K562 (cell line): Measurements from ENCODE around the gene SRGAP2B. TPM values are rescaled to one million over a fixed set of nuclear protein-coding genes. Genes with fewer than 3 reads are reported as not detected.
"Not testable (repeated sequence)": the region's sequence is repeated elsewhere in the genome, so short reads cannot be mapped to it uniquely, and the experiment has no call there.

Source experiments
- ATAC-seq: fragments of 200-7000 bp; cut with Tn5 transposase; 3 replicates; pipeline ENCODE4 v1.9.1; 2020; ENCODE audit warnings: moderate library complexity
- BruUV-seq: library from RNA; stranded (reverse); fragments of 400-500 nt; replicated peaks from 2 replicates; lab custom pipeline; 2021; lab: Mats Ljungman, UMichigan
- CTCF ChIA-PET: fragments of 300-600 bp; formaldehyde crosslinking; extraction: SDS; loops from one replicate; lab custom pipeline; 2021; ENCODE audit warnings: low intra/inter-chr PET ratio; lab: Yijun Ruan, JAX
- POLR2A ChIA-PET: fragments of 300-600, 350-650 bp; sonication (Branson Sonifier 250); formaldehyde crosslinking; extraction: SDS; loops from one replicate; lab custom pipeline; 2021; ENCODE audit warnings: antibody characterized with exemption, inconsistent platforms; lab: Yijun Ruan, JAX
- DNase-seq, 4 experiments: peaks; one replicate each; pipeline versions ENCODE4 v3.0.0 to v3.0.0-alpha.2; 2011 to 2018; ENCODE audit warnings: low spot score in 3 of 4, mixed read lengths in 3 of 4; ENCODE audit errors: extremely low read depth in 1 of 4
- FAIRE-seq: peaks from 2 replicates; lab custom pipeline; 2011; peaks lifted over from hg19 to GRCh38; lab: Jason Lieb, UNC
- H2AFZ ChIP-seq: 2 replicates; pipeline ENCODE4 v1.6.0; 2011; ENCODE audit warnings: low read depth, low read length, control low read depth, inconsistent platforms
- H3K27ac ChIP-seq: fragments of 200-600 bp; 3 replicates; pipeline ENCODE4 v1.8.0; 2011; ENCODE audit warnings: low read depth, mild to moderate bottlenecking, control low read depth, inconsistent platforms, low read length, moderate library complexity, mixed read lengths; ENCODE audit errors: extremely low read depth
- H3K27me3 ChIP-seq, 2 experiments: fragments of 300-600 bp in 1 of 2; 2 replicates in 1 of 2; 3 replicates in 1 of 2; pipeline versions ENCODE4 v1.6.0 to v1.8.0; 2011; ENCODE audit warnings: inconsistent platforms in 2 of 2, low read length in 2 of 2, mild to moderate bottlenecking in 1 of 2, mixed read lengths in 1 of 2, moderate library complexity in 1 of 2; ENCODE audit not compliant: control insufficient read depth in 2 of 2, insufficient read depth in 2 of 2
- H3K36me3 ChIP-seq: fragments of 300-600 bp; 3 replicates; pipeline ENCODE4 v1.8.0; 2011; ENCODE audit warnings: mild to moderate bottlenecking, low read length, inconsistent platforms; ENCODE audit not compliant: control insufficient read depth, insufficient read depth
- H3K4me1 ChIP-seq, 2 experiments: fragments of 200-600 bp in 1 of 2; replicated peaks in 1 of 2; 2 replicates in 1 of 2; 3 replicates in 1 of 2; pipeline versions ENCODE4 v1.5.1 to v1.8.0; 2011; ENCODE audit warnings: inconsistent platforms in 2 of 2, low read length in 2 of 2, mild to moderate bottlenecking in 1 of 2, mixed read lengths in 1 of 2, moderate library complexity in 1 of 2; ENCODE audit not compliant: control insufficient read depth in 2 of 2, insufficient read depth in 2 of 2
- H3K4me2 ChIP-seq: 2 replicates; pipeline ENCODE4 v1.6.1; 2011; ENCODE audit warnings: low read length, control low read depth, inconsistent platforms, mixed read lengths; ENCODE audit not compliant: insufficient read depth
- H3K4me3 ChIP-seq: fragments of 200-600 bp; sonication (generic), shearing (Covaris generic); 2 replicates; pipeline ENCODE4 v1.5.1; 2016; ENCODE audit warnings: control low read depth, inconsistent platforms
- H3K79me2 ChIP-seq: fragments of 200-600 bp; 3 replicates; pipeline ENCODE4 v1.8.0; 2011; ENCODE audit warnings: low read length, inconsistent platforms; ENCODE audit not compliant: control insufficient read depth, insufficient read depth
- H3K9ac ChIP-seq, 2 experiments: 2 replicates each; pipeline versions ENCODE4 v1.6.0 to v1.6.1; 2011; ENCODE audit warnings: low read depth in 2 of 2, low read length in 2 of 2, control low read depth in 1 of 2, inconsistent platforms in 1 of 2, mild to moderate bottlenecking in 1 of 2, mixed read lengths in 1 of 2; ENCODE audit not compliant: insufficient read depth in 1 of 2
- H3K9me1 ChIP-seq: one replicate; pipeline ENCODE4 v1.6.0; 2011; ENCODE audit warnings: inconsistent platforms, mild to moderate bottlenecking, low read length, moderate library complexity; ENCODE audit not compliant: control insufficient read depth, insufficient read depth
- H3K9me3 ChIP-seq: replicated peaks from 2 replicates; pipeline ENCODE4 v1.5.1; 2011; ENCODE audit warnings: low read depth, low read length, inconsistent platforms; ENCODE audit not compliant: control insufficient read depth, insufficient read depth
- H4K20me1 ChIP-seq: replicated peaks from 2 replicates; pipeline ENCODE4 v1.6.1; 2011; ENCODE audit warnings: low read length, inconsistent platforms, mixed read lengths; ENCODE audit not compliant: control insufficient read depth, insufficient read depth
- CBX1 ChIP-seq: sonication (generic); IDR thresholded peaks from 2 replicates; pipeline ENCODE4 v1.6.1; 2016; ENCODE audit warnings: antibody characterized with exemption, low read depth, mild to moderate bottlenecking
- CBX5 ChIP-seq: IDR thresholded peaks from 2 replicates; pipeline ENCODE4 v1.6.1; 2014; ENCODE audit warnings: low read depth, borderline replicate concordance
- WGBS: fragments of 100-300 bp; shearing (Covaris generic); methylation state at CpG from one replicate; pipeline ENCODE4 v1.1.6; 2016; ENCODE audit warnings: low coverage, mixed read lengths; ENCODE audit not compliant: insufficient coverage; ENCODE audit errors: missing lambda C conversion rate; 5-methylcytosine and 5-hydroxymethylcytosine counted together
- in situ Hi-C: fragments of 300-500 bp; cut with MboI; formaldehyde crosslinking; loops from 4 replicates; pipeline ENCODE4 v1.15.0; 2018; ENCODE audit warnings: inconsistent platforms, mixed read lengths
- intact Hi-C: fragments of 100-400 bp; cut with micrococcal nuclease; formaldehyde crosslinking; loops from 2 replicates; pipeline ENCODE4 v1.14.2; 2022
- polyA plus RNA-seq, 8 experiments: library from polyadenylated mRNA; depleted of rRNA in 4 of 8; stranded (reverse) in 5 of 8; unstranded in 3 of 8; fragments of >200 nt; fragmentation: Nextera tagmentation in 2 of 8; fragmentation: Illumina TruSeq in 1 of 8; extraction: Ambion mirVana in 2 of 8; extraction: Trizol in 1 of 8; gene quantifications; 2 replicates each; pipeline versions ENCODE4 v1.2.1 to v1.2.3, GENCODE V29; 2011 to 2014; ENCODE audit warnings: inconsistent platforms in 1 of 8, missing spikeins in 1 of 8
- total RNA-seq, 7 experiments: library from RNA; depleted of rRNA in 6 of 7; stranded (reverse); fragments of >200 nt in 6 of 7; fragmentation: Illumina TruSeq in 2 of 7; extraction: Trizol in 2 of 7; gene quantifications; 2 replicates each; pipeline versions ENCODE4 v1.2.1 to v1.2.3, GENCODE V29; 2011 to 2021; ENCODE audit warnings: low replicate concordance in 1 of 7

Gene SRGAP2B
- total and polyA plus RNA-seq, 9 of the 15 experiments (the other 6 are each of a cell fraction or from before 2014, with no cell fraction given): 2.5 to 17.6 (median 4.0) TPM

DNA sequence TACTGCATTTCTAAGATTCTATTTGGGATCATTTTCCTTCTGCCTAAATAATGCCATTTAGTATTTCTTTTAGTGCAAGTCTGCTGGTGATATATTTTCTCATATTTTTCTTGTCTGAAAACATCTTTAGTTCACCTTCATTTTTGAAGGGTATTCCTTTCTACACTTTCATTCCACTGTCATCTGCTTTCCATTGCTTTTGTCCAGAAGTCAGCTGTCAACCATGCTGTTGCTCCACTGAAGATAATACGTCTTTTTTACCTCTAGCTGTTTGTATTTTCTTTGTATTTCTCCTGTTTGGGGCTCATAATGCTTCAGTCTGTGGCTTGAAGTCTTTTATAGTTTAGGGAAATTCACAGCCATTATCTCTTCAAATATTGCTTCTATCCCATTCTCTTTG lies 167.8 kb downstream of the SRGAP2B start:
- H3K36me3 ChIP-seq, H3K79me2 ChIP-seq, H4K20me1 ChIP-seq, ATAC-seq, H2AFZ ChIP-seq, H3K9me1 ChIP-seq, BruUV-seq, in situ Hi-C loops, H3K4me3 ChIP-seq, POLR2A ChIA-PET, H3K9me3 ChIP-seq, H3K9ac ChIP-seq, H3K4me1 ChIP-seq, intact Hi-C loops, H3K27me3 ChIP-seq, H3K27ac ChIP-seq, H3K4me2 ChIP-seq, CTCF ChIA-PET, FAIRE-seq: not testable (repeated sequence)
- no CpG with 5 or more reads among the region's 1 CpG for WGBS
- TF ChIP-seq CBX1 (peak; percentile 41; the same call in 1 of the 2 replicates), CBX5 (peak; percentile 92)
- DNase-seq: peak in 1 of 4 experiments; percentile 8

DNA sequence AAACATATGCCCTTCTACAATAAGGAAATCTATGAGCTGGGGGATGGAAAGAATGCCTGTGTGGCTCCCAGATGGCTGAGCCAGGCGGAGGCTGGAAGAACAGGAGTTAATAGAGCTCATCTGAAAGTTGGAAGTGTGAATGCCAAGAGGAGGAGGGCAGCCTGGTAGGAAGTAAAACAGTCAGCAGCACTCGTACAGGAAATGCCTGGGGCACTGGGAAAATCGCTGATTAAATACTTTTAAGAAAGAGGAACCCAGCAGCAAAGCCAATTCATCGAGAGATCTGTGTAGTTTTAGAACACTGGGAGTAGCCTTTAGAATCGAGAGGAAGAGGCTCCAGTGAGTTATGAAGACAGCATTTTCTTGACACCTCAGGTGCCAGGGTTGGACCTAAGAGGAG lies 171.5 kb downstream of the SRGAP2B start:
- in situ Hi-C loops, H3K4me1 ChIP-seq, H3K79me2 ChIP-seq, H3K4me2 ChIP-seq, FAIRE-seq, BruUV-seq, H3K36me3 ChIP-seq, H3K27me3 ChIP-seq, H3K9me1 ChIP-seq, H4K20me1 ChIP-seq, ATAC-seq, H3K4me3 ChIP-seq, H2AFZ ChIP-seq, H3K9me3 ChIP-seq, intact Hi-C loops, H3K27ac ChIP-seq, DNase-seq, H3K9ac ChIP-seq, POLR2A ChIA-PET, CTCF ChIA-PET: not testable (repeated sequence)
- WGBS: no CpG with 5 or more reads among the region's 5 CpGs

DNA sequence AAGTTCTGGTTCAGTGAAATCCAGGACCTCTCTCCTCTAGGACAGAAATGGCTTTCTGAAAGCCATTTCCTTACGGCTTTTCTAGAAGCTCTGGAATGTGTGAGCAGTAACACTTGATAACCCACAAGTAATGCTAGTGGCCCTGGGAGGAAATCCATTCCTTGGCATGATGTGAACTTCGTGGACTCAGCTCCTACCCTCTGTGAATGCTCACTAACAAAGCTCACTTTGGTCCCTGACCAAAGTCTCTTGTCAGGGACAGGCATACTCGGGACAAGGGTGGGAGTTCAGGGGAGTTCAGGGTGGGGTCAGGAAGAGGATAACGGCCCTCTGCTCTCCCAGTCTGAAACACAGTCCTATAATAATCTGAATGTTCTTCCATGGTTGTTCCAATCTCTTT lies 172.3 kb downstream of the SRGAP2B start:
- CTCF ChIA-PET, H3K4me3 ChIP-seq, intact Hi-C loops, H3K27me3 ChIP-seq, in situ Hi-C loops, H3K9me1 ChIP-seq, H3K36me3 ChIP-seq, ATAC-seq, BruUV-seq, FAIRE-seq, H2AFZ ChIP-seq, DNase-seq, H3K4me1 ChIP-seq, H3K9me3 ChIP-seq, POLR2A ChIA-PET, H3K9ac ChIP-seq, H4K20me1 ChIP-seq, H3K79me2 ChIP-seq, H3K27ac ChIP-seq, H3K4me2 ChIP-seq: not testable (repeated sequence)
- 45% methylated on average over 2 of the region's 4 CpGs for WGBS

DNA sequence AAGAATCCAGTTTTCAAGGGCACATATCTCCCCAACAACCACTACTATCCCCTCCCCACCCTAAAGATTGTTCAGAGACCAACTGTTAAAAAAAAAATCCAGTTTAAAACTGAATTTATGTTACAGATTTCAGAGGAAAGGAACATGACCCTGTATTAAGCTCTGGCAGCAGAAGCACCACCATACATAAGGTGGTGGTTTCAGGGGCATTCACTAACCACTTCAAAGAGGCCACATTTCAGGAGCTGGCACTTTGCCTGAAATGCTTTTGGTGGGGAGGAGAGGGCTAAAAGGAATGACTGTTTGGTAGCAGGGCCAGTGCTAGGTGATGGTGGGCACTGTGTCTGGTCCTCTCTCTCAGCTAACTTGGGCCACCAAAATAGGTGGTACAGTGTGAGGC lies 176.0 kb downstream of the SRGAP2B start:
- H3K9me1 ChIP-seq, H4K20me1 ChIP-seq, BruUV-seq, H3K4me3 ChIP-seq, H3K27ac ChIP-seq, intact Hi-C loops, H3K9ac ChIP-seq, H3K36me3 ChIP-seq, H3K4me1 ChIP-seq, FAIRE-seq, in situ Hi-C loops, H3K27me3 ChIP-seq, H3K9me3 ChIP-seq, H2AFZ ChIP-seq, POLR2A ChIA-PET, H3K79me2 ChIP-seq, H3K4me2 ChIP-seq, CTCF ChIA-PET, ATAC-seq, DNase-seq: not testable (repeated sequence)
